Activated CD8-positive, alpha-beta T cell treated with anti-CD3 and anti-CD28 coated beads for 36 hours (primary cell): ENCODE results near the gene LAIR1. TPM values are rescaled to one million over a fixed set of nuclear protein-coding genes. Genes with fewer than 3 reads are reported as not detected.

Experiments used
- ATAC-seq: fragments of 200-7000 bp; cut with Tn5 transposase; one replicate; pipeline ENCODE4 v1.10.0; 2021; ENCODE audit warnings: mild to moderate bottlenecking, moderate library complexity
- CTCF ChIA-PET: fragments of 350-600 bp; sonication (Branson Sonifier 250); formaldehyde crosslinking; loops from one replicate; lab custom pipeline; 2021; ENCODE audit warnings: antibody characterized with exemption; lab: Charles Lee
- POLR2A ChIA-PET: fragments of 350-600 bp; sonication (Branson Sonifier 250); formaldehyde crosslinking; loops from one replicate; lab custom pipeline; 2021; ENCODE audit warnings: antibody characterized with exemption; lab: Charles Lee
- DNase-seq: peaks from one replicate; pipeline ENCODE4 v3.0.0-alpha.2; 2020
- H3K27ac Mint-ChIP-seq: one replicate; pipeline ENCODE4 v1.8.0; 2021; ENCODE audit warnings: mild to moderate bottlenecking, mixed read lengths
- H3K27me3 Mint-ChIP-seq: one replicate; pipeline ENCODE4 v1.8.0; 2021; ENCODE audit warnings: mixed read lengths
- H3K36me3 Mint-ChIP-seq: one replicate; pipeline ENCODE4 v1.8.0; 2021; ENCODE audit warnings: low read depth, mixed read lengths
- H3K4me1 Mint-ChIP-seq: one replicate; pipeline ENCODE4 v1.8.0; 2021; ENCODE audit warnings: low read depth, mixed read lengths
- H3K4me3 Mint-ChIP-seq: one replicate; pipeline ENCODE4 v1.8.0; 2021; ENCODE audit warnings: mild to moderate bottlenecking, moderate library complexity, mixed read lengths
- H3K9me3 Mint-ChIP-seq: one replicate; pipeline ENCODE4 v1.8.0; 2021; ENCODE audit warnings: mixed read lengths
- intact Hi-C: fragments of 100-400 bp; cut with micrococcal nuclease; formaldehyde crosslinking; loops from one replicate; pipeline ENCODE4 v1.10.0; 2022
- total RNA-seq, 2 experiments: library from RNA; stranded (reverse); gene quantifications; one replicate each; pipeline ENCODE4 v1.2.3, GENCODE V29; 2021
- TF ChIP-seq, protein P1 (sequence below): fragments of 200-600 bp; IDR thresholded peaks from one replicate; pipeline ENCODE4 v1.8.0; 2022; ENCODE audit warnings: antibody characterized with exemption, mild to moderate bottlenecking

Gene LAIR1
- total RNA-seq, 2 experiments from 2014 or later = 11.3 TPM

DNA sequence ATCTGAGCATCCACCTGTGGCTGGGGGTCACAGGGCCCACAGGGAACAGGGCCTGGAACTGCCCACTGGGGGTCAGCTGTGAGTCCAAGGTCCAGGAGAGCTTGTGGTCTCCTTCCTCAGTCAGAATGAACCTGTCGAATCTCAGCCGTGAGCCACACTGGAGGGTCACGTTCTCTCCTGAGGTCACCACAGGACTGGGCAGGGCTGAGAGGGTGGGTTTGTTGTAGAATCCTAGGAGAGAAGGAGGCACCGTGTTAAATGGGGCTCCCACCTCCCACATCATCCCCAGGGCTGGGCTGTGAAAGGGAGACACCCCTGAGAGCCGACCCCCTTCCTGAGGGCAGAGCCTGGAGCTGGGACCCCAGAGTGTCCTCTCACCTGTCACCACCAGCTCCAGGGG, 53.2 kb downstream of the LAIR1 start:
- intact Hi-C loops = no loop called here
- ATAC-seq = no peak
- TF ChIP-seq, protein P1, sequence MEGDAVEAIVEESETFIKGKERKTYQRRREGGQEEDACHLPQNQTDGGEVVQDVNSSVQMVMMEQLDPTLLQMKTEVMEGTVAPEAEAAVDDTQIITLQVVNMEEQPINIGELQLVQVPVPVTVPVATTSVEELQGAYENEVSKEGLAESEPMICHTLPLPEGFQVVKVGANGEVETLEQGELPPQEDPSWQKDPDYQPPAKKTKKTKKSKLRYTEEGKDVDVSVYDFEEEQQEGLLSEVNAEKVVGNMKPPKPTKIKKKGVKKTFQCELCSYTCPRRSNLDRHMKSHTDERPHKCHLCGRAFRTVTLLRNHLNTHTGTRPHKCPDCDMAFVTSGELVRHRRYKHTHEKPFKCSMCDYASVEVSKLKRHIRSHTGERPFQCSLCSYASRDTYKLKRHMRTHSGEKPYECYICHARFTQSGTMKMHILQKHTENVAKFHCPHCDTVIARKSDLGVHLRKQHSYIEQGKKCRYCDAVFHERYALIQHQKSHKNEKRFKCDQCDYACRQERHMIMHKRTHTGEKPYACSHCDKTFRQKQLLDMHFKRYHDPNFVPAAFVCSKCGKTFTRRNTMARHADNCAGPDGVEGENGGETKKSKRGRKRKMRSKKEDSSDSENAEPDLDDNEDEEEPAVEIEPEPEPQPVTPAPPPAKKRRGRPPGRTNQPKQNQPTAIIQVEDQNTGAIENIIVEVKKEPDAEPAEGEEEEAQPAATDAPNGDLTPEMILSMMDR = no peak
- ChIA-PET POLR2A (no interaction called here), CTCF (interaction anchor here (2.3 kb wide), 1 partner anchor 13 kb away, joined by 6 read pairs; no protein-coding TSS in a partner anchor)
- H3K36me3 Mint-ChIP-seq = no peaks in the 10 kb centered on the region
- H3K4me1 Mint-ChIP-seq = no peaks in the 10 kb centered on the region
- H3K27me3 Mint-ChIP-seq = peaks cover 14% of the 10 kb centered on the region
- DNase-seq = no peak
- no peaks in the 10 kb centered on the region for H3K9me3 Mint-ChIP-seq
- no peak overlapping the region for H3K4me3 Mint-ChIP-seq
- H3K27ac Mint-ChIP-seq = no peak overlapping the region

DNA sequence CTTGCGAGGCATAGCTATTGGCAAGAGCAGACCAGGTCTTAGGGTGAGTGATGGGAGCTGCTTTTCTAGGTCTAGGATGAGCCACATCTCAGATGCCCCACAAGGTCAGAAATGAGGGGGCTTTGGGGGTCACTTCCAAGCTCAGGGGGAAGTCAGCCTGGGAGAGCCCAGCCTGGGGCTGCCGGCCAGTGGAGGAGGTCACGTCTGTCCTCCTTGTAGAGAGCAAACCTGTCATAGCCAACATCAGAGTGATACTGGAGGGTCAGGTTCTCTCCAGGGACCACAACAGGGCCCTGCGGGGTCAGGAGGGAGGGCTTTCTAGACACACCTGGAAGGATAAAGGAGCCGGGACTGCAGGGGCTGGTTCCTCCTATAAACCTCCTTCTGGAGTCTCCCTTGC, 54.2 kb downstream of the LAIR1 start:
- Mint-ChIP-seq H3K36me3 (no peaks in the 10 kb centered on the region), H3K27ac (no peak overlapping the region), H3K27me3 (peaks cover 11% of the 10 kb centered on the region), H3K9me3 (no peaks in the 10 kb centered on the region), H3K4me3 (no peak overlapping the region), H3K4me1 (peaks cover under 1% of the 10 kb centered on the region)
- no peak for ATAC-seq
- TF ChIP-seq, protein P1 = no peak
- POLR2A ChIA-PET = no interaction called here
- DNase-seq = no peak
- CTCF ChIA-PET = interaction anchor here (2.3 kb wide), 1 partner anchor 14 kb away, joined by 6 read pairs; no protein-coding TSS in a partner anchor
- intact Hi-C loops = no loop called here

DNA sequence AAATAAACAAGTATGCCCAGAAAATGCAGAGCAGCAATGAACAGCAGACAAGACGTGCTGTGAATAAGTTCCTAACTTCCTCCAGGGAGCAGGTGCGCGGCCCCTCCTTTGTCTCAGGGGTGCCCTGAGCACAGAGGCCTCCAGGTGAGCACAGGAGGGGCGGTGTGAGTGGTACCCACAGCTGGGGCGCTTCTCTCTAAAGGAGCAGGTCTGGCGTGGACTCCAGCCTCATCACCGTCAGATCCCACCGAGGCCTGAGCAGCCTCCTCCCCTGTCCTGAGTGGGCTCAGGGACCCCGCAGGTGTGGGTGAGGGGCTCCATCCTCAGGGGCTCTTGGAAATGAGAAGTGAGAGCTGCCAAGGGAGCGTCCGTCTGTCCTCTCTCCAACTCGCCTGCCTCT, 54.9 kb downstream of the LAIR1 start:
- Mint-ChIP-seq H3K4me1 (peaks cover 6% of the 10 kb centered on the region), H3K36me3 (no peaks in the 10 kb centered on the region), H3K4me3 (no peak overlapping the region), H3K27ac (no peak overlapping the region), H3K9me3 (no peaks in the 10 kb centered on the region), H3K27me3 (peaks cover 11% of the 10 kb centered on the region)
- no peak for DNase-seq
- TF ChIP-seq, protein P1 = no peak
- intact Hi-C loops = no loop called here
- CTCF ChIA-PET = interaction anchor here (1.4 to 2.3 kb wide), 2 partner anchors 15 to 44 kb away, joined by 3 to 6 read pairs; no protein-coding TSS in a partner anchor
- POLR2A ChIA-PET = no interaction called here
- no peak for ATAC-seq

DNA sequence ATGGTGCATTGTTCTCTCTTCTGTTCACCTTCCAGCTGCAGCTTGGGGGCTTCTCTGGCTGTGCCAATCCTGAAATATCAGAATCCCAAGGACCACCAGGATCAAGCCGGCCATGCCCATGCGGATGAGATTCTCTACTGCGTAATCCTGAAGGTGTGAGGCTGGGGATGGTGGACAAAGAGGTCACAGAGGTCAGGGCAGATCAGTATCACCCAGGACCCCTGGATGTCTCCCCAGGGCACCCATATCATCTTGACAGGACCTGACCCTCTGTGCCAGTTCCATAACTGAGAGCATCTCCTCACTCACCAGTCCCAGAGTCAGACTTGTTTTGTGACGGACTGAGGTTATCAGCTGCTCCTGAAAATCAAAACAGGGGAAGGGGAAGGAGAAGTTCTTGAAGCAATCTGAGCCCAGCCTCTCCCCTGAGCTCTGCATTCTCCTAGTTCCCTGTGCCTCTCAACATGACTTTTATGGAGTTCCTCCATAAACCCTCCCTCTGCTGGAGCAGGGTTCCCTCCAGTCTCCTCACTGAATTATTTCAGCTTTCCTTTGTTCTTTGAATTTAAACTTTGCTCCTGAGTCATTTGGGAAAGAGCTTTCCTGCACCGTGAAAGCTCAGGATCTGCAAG, 57.2 kb downstream of the LAIR1 start:
- H3K4me1 Mint-ChIP-seq = peaks cover 16% of the 10 kb centered on the region
- intact Hi-C loops = no loop called here
- peaks cover 7% of the 10 kb centered on the region for H3K27me3 Mint-ChIP-seq
- no peaks in the 10 kb centered on the region for H3K36me3 Mint-ChIP-seq
- H3K9me3 Mint-ChIP-seq = no peaks in the 10 kb centered on the region
- ChIA-PET POLR2A (no interaction called here), CTCF (interaction anchor here (1.3 kb wide), 1 partner anchor 17 kb away, joined by 3 read pairs; no protein-coding TSS in a partner anchor)
- no peak overlapping the region for H3K27ac Mint-ChIP-seq
- no peak overlapping the region for H3K4me3 Mint-ChIP-seq
- no peak for ATAC-seq
- TF ChIP-seq, protein P1 = no peak
- DNase-seq = no peak

DNA sequence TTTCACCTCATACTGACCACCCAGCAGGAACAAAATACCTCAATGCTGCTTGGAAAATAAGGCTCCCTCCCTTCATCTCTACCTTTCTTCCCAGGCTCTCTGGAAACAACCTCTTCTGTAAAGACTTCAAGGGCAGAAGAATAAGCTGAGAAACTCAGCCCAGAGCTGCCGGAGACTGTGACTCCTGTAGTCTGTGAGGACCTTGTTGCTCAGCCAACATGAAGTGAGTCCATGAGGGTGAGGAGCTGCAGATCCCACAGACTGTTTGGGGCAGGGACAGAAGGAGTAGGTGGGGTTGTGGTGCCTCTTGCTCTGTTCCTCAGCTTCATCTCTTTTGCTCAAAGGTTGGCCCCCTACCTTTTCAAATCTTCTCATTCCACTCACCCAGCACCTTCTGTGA, 59.6 kb downstream of the LAIR1 start:
- intact Hi-C loops = no loop called here
- Mint-ChIP-seq H3K9me3 (no peaks in the 10 kb centered on the region), H3K4me3 (no peak overlapping the region), H3K4me1 (peaks cover 16% of the 10 kb centered on the region), H3K27ac (no peak overlapping the region), H3K36me3 (no peaks in the 10 kb centered on the region), H3K27me3 (peaks cover 2% of the 10 kb centered on the region)
- ATAC-seq (no peak), DNase-seq (no peak)
- TF ChIP-seq, protein P1 = no peak
- ChIA-PET CTCF (interaction anchor here (1.6 kb wide), 1 partner anchor 39 kb away, joined by 4 read pairs; no protein-coding TSS in a partner anchor), POLR2A (no interaction called here)
